ENCODE data around the gene NDRG3.

- TF ChIP-seq CTCF (IDR thresholded peaks at IDR 0.05; ENCODE audit: poor library complexity, severe bottlenecking) (no peak), MXI1 (conservative IDR thresholded peaks at IDR 0.05; ENCODE audit: poor library complexity, severe bottlenecking) (no peak), EP300 (conservative IDR thresholded peaks at IDR 0.05; ENCODE audit: poor library complexity, severe bottlenecking) (no peak), POLR2AphosphoS5 (IDR thresholded peaks at IDR 0.05) (no peak)
- TF ChIP-seq, protein P1, sequence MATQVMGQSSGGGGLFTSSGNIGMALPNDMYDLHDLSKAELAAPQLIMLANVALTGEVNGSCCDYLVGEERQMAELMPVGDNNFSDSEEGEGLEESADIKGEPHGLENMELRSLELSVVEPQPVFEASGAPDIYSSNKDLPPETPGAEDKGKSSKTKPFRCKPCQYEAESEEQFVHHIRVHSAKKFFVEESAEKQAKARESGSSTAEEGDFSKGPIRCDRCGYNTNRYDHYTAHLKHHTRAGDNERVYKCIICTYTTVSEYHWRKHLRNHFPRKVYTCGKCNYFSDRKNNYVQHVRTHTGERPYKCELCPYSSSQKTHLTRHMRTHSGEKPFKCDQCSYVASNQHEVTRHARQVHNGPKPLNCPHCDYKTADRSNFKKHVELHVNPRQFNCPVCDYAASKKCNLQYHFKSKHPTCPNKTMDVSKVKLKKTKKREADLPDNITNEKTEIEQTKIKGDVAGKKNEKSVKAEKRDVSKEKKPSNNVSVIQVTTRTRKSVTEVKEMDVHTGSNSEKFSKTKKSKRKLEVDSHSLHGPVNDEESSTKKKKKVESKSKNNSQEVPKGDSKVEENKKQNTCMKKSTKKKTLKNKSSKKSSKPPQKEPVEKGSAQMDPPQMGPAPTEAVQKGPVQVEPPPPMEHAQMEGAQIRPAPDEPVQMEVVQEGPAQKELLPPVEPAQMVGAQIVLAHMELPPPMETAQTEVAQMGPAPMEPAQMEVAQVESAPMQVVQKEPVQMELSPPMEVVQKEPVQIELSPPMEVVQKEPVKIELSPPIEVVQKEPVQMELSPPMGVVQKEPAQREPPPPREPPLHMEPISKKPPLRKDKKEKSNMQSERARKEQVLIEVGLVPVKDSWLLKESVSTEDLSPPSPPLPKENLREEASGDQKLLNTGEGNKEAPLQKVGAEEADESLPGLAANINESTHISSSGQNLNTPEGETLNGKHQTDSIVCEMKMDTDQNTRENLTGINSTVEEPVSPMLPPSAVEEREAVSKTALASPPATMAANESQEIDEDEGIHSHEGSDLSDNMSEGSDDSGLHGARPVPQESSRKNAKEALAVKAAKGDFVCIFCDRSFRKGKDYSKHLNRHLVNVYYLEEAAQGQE (IDR thresholded peaks at IDR 0.05; ENCODE audit: borderline replicate concordance): no peak
These were observed 138.1 kb downstream of the NDRG3 start for GRCh38 chr20:36607586-36608387.
